Measurements from ENCODE around the gene TBC1D24.

- TF ChIP-seq CTCF (conservative IDR thresholded peaks at IDR 0.05), result no peak; the same call in 1 of the 2 replicates
- no peak for TF ChIP-seq ZFX (IDR thresholded peaks at IDR 0.05)
These were observed 42.6 kb upstream of the TBC1D24 start for GRCh38 chr16:2432286-2432685.

Data from C4-2B (cell line).